SKM-1 treated with dmso at 0.1 percent for 144 hours (cell line): ENCODE results near the gene SP1.
"Not testable (repeated sequence)": the region's sequence is repeated elsewhere in the genome, so short reads cannot be mapped to it uniquely, and the experiment has no call there.

Experiments used
- DNase-seq: peaks from one replicate; lab custom pipeline; 2025; ENCODE audit not compliant: unreplicated experiment; lab: John Stamatoyannopoulos, UW

Gene SP1

DNA sequence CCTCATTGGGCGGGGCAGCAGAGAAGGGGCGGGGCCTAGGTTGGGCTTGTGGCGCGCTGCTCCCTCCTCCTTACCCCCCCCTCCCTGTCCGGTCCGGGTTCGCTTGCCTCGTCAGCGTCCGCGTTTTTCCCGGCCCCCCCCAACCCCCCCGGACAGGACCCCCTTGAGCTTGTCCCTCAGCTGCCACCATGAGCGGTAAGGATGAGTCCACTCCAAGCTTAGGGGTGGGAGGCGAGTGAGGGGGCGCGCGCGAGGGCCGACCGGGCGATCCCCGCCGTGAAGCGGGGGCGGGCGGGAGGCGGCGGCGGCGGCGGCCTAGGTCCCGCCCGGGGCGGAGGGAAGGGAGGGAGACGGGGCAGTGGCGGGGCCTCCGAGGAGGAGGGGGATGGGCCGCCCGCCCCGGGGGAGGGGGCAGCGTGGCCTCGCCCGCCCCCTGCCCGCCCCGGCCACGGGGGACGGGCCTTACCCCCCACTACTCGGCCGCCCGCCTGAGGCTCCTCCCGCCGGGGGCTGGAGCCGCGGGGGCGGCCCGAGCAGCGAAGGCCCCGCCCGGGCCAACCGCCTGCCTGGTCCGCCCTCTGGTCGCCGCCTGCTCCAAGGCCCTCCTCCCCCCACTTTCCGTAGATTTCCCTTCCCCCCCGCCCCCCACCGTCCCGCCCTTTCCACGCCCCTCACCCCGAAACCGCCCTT, at the start of gene SP1:
TSS of gene SP1 (plus strand) at position 73 of the 690 bp plus-strand sequence. CDS start at position 189, 116 bp downstream.
- peak; percentile 58 for DNase-seq

DNA sequence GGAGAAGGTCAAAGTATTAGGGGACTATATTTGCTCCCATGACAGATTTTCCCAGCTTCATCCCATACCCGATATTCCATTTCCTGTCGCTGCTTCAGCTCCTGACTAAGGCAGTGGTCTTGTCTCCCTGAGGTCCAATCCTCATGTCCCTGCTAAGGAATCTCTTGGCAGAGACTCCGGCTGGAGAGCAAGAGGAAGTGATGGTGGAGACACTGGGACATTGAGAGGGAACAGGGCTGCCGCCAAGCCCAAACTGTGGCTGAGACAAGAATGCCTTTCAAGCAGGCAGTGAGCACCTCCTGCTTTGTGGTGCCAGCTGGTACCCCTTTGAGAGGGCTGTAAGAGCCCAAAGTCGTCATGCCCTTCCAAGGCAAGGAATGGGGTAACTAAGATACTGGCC, 49.3 kb upstream of the SP1 start:
- no peak for DNase-seq

- not testable (repeated sequence) for DNase-seq
Observed at GRCh38 chr12:53332339-53332738, 47.6 kb upstream of the SP1 start.

GRCh38 chr12:53332744-53333143, 47.2 kb upstream of the SP1 start:
- DNase-seq, result no peak

DNA sequence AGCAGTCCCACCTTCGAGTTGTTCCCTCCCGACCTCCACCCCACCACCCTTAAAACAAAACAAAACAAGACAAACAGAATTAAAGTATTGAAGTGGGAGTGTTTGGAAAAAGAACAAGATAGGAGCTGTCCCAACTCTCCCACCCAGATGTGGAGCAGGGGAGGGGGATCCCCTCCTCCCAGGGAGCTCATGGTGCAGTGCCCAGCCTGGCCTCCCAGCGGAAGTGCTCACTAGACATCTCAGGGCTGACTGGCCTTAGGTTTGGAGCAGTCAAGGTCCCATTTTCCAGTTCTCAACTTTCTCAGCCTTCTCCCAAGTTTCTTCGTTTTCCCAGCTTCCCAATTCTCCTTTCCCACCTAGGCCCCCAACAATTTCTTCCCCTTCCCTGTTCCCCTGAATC, 46.7 kb upstream of the SP1 start:
- no peak for DNase-seq

DNA sequence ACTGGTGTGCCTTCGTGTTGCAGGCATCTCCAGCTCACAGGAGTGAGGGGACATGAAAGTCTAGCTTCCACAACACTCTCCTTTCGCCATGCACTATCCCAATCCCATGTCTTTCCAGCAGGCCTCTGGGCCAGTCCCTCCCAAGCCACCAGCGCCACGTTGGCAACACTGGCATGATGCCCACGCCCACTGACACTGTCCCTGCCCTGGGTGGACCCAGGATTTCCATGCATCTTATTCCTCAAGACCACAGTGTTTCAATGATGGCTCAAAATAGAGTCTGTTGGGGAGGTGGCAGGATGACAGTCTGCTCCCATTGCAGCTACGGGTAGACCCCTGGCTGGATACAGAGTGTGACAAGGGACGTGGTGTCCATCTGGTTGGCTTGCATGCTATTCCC, 46.1 kb upstream of the SP1 start:
- DNase-seq, result no peak

GRCh38 chr12:53334822-53335221, 45.2 kb upstream of the SP1 start:
- DNase-seq, result no peak

GRCh38 chr12:53336181-53336681, 43.7 kb upstream of the SP1 start, which contains the start of gene SP7:
TSS of gene SP7 (minus strand) at chr12:53336354. CDS start at chr12:53335646, 708 bp downstream.
- DNase-seq, result peak; percentile 46

DNA sequence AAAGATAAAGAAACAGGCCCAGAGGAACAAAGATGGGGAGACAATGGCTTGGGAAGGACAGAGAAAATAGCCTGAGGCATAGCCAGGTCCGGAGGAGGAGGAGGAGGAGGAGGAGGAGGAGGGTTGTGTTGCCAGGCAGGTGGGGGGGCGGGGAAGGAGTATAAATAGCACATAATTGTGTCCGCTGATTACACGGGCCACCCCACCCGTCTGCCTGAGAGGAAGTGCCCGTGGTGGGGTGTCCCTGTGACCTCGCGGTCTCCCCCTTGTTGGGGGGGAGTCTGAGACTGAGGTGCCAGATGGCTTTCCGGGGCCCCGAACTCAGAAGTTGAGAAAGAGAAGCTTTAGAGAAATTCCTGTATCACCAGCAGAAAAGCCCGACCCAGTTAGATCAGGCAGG, 42.0 kb upstream of the SP1 start:
- no peak for DNase-seq

DNA sequence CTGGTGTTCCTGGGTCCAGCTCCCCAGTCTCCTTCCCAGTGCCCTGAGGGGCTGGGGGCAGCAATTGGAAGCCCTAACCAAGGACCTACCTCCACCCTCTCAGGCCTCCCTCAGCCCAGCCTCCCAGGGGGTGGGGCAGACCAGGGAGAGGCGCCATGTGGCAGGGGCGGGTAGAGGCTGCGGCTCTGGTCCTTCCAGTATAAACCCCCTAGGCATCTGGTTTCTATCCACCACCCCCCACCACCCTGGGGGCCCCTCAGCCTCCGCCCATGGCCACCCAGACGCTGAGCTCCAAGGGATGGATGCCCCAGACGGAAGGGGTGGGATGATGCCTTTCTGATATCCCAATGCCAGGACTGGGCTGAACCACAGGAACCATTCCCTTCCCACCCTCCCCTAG, 41.1 kb upstream of the SP1 start:
- no peak for DNase-seq

DNA sequence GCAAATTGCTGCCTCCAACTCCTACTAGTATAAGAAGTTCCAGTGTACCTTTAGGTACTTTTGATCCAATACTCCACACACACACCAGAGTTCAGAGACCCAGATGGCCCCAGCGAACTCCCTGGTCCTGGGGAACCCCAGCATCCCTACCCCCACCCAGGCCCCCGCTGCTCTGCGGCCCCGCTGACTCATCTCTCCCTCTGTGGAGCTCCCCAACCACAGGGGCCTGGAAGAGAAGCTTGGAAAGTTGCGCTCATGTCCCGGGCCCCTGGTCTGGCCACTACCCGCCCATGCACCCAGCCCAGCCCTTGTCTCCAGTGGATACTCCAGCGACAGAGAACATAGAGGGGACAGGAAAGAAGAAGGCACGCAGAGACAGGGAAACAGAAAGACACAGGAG, 39.6 kb upstream of the SP1 start:
- no peak for DNase-seq

DNA sequence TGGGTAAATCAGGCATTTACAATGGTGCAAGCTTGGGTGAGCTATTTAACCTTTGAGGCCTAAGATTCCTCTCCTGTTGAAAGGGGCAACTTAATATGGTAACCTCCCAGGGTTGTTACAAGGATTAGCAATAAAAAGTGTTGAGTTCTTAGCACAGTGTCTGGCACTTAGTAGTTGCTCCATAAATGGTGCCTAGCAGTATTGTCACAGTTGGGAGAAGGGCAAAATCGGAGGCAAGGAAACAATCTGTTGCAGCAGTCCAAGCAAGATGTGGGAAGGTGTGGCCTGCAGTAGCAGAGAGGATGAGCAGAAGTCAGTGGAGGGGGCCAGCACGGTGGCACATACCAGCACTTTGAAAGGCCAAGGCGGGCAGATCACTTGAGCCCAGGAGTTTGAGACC, 36.5 kb upstream of the SP1 start:
- DNase-seq, result no peak

DNA sequence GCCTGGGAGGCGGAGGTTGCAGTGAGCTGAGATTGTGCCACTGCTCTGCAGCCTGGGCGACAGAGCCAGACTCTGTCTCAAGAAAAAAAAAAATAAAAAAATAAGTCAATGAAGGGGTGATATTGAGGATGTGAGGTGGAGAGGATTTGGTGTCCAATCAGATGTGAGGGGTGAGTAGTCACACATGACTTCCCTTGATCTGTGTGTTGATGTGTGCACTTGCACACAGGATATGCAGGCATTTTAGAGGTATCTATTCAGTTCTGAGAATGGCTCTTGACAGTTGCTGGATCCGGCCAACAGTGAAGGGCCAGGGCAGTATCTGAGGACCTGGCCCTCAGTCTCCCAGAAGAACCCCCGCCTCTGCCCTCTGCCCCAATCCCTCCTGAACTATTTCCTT, 36.0 kb upstream of the SP1 start:
- no peak for DNase-seq

GRCh38 chr12:53344487-53344823, 35.5 kb upstream of the SP1 start:
- DNase-seq, result no peak

DNA sequence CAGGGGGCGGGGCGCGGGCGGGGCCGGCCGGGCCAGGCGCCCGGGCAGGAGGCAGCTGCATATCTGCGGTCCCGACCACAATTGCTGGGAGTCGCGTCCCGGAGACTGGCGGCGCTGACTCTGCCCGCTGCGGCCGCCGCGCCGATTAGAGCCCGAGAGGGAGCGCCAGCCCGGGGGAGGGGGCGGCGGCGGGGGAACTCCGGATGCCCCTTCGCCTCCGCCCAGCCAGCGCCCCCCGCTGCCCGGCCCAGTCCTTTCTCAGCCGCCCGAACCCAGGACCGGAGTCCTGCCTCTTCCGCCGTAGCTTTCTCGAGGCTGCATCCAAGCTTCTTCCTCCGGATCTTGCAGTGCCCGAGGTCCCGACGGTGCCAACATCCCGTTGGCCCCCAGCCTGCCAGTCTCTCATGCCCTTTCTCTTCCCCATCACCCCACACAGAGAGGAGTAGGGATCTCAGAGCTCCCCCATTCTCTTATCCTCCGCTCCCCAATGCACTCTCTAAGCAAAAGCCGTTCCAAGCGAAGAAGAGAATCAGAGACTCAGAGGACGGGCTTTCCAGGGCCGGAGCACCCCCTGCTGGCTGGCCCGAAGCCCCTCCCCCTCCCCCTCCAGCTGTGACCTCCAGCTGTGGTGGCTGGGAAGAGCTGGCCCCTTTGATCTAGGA, 35.0 kb upstream of the SP1 start:
- peak; percentile 18 for DNase-seq

GRCh38 chr12:53345486-53346188, 34.3 kb upstream of the SP1 start:
- no peak for DNase-seq

- DNase-seq, result no peak
Observed at GRCh38 chr12:53346491-53346890, 33.5 kb upstream of the SP1 start.

- no peak for DNase-seq
Observed at GRCh38 chr12:53347905-53348304, 32.1 kb upstream of the SP1 start.

- DNase-seq, result peak; percentile 46
Observed at GRCh38 chr12:53352331-53353256, 27.4 kb upstream of the SP1 start.

DNA sequence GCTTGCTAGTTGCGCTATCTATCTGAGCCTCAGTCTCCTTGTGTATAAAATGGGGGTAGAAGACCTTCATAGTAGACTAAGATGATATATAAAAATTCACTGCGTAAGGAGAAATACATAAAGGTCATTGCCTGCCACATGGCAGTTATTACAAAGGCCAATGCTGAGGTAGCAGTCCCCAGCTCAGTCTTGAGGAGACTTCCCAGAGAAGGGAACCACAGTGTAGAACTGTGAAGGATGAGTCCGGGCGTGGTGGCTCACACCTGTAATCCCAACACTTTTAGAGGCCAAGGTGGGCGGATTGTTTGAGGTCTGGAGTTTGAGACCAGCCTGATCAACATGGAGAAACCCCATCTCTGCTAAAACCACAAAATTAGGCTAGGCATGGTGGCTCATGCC, 26.7 kb upstream of the SP1 start:
- no peak for DNase-seq

- DNase-seq, result no peak
Observed at GRCh38 chr12:53355121-53355520, 24.9 kb upstream of the SP1 start.
